ENCODE results near the gene PROZ. TPM values are rescaled to one million over a fixed set of nuclear protein-coding genes. Genes with fewer than 3 reads are reported as not detected.

Gene PROZ
- total RNA-seq, 1 experiment from 2014 or later, result not detected

GRCh38 chr13:113148940-113149503 is 9.4 kb upstream of the PROZ start:
- Histone ChIP-seq H3K79me2 (ENCODE audit: insufficient read depth, low read length) (no peaks in the 10 kb centered on the region), H2BK20ac (ENCODE audit: low read depth, low read length, poor library complexity, severe bottlenecking) (no peak overlapping the region), H4K91ac (ENCODE audit: insufficient read length, low read depth, low read length) (no peak overlapping the region), H3K23me2 (ENCODE audit: insufficient read length, low read depth, low read length, poor library complexity, severe bottlenecking) (peaks cover 12% of the 10 kb centered on the region), H3K4me1 (ENCODE audit: insufficient read depth, low read length) (no peaks in the 10 kb centered on the region), H3K27me3 (ENCODE audit: insufficient read depth, low read length) (no peaks in the 10 kb centered on the region; the same call in 1 of the 2 replicates), H3K9ac (ENCODE audit: extremely low read depth, insufficient read length, low read length) (no peak overlapping the region), H3K56ac (ENCODE audit: insufficient read length, low read depth, low read length) (no peak overlapping the region), H3K4me2 (ENCODE audit: insufficient read depth, insufficient read length, low read length) (no peak overlapping the region), H3K9me3 (ENCODE audit: control insufficient read depth, low read depth, low read length) (no peaks in the 10 kb centered on the region), H2BK15ac (ENCODE audit: low read depth, low read length) (no peak overlapping the region), H4K5ac (ENCODE audit: insufficient read length, low read depth, low read length) (no peak overlapping the region), H4K20me1 (ENCODE audit: control insufficient read depth, insufficient read depth, insufficient read length) (no peaks in the 10 kb centered on the region), H2BK5ac (ENCODE audit: insufficient read length, low read length) (no peak overlapping the region), H3K18ac (ENCODE audit: insufficient read length, low read depth, low read length) (no peak overlapping the region), H2AFZ (ENCODE audit: low read length) (no peak overlapping the region), H2BK12ac (ENCODE audit: insufficient read length, low read depth, low read length) (no peak overlapping the region), H3K14ac (ENCODE audit: insufficient read depth, low read length) (no peak overlapping the region; the same call in 1 of the 2 replicates), H3K79me1 (ENCODE audit: insufficient read depth, low read depth, low read length, poor library complexity, severe bottlenecking) (no peaks in the 10 kb centered on the region), H3K4ac (ENCODE audit: low read depth, low read length) (no peak overlapping the region), H3K23ac (ENCODE audit: insufficient read length, low read depth, low read length) (no peak overlapping the region), H3T11ph (ENCODE audit: low read length) (no peak overlapping the region), H3K27ac (ENCODE audit: insufficient read length, low read depth, low read length) (no peak overlapping the region), H2BK120ac (ENCODE audit: low read depth, low read length, poor library complexity, severe bottlenecking) (no peak overlapping the region), H4K8ac (replicated peaks; ENCODE audit: insufficient read length, low read depth, low read length) (no peak overlapping the region), H2AK5ac (ENCODE audit: insufficient read length, low read length) (no peak overlapping the region)
- Mint-ChIP-seq H3K9me3 (no peaks in the 10 kb centered on the region; a peak in 1 of 5 replicates), H3K27me3 (ENCODE audit: low read depth) (peaks cover 32% of the 10 kb centered on the region), H3K4me1 (peaks cover 15 to 20% of the 10 kb centered on the region in 2 experiments), H3K36me3 (ENCODE audit: insufficient read depth in 1 of 3, low read depth in 3 of 3) (no peaks in the 10 kb centered on the region; a peak in 2 of 7 replicates), H3K4me3 (no peak overlapping the region), H3K27ac (no peak overlapping the region)
- no peak for TF ChIP-seq CTCF (conservative IDR thresholded peaks at IDR 0.05)
- WGBS (ENCODE audit: extremely low coverage, insufficient read length, low lambda C conversion rate), result no CpG with 5 or more reads among the region's 38 CpGs
- peak; percentile 22 for DNase-seq

Measured in H9 (cell line).